HG03135 (cell line): Measurements from ENCODE around the gene KDM6B.
A peak's percentile ranks its signal among the peaks of the same experiment; 100 is the strongest.
"Not testable (repeated sequence)": the region's sequence is repeated elsewhere in the genome, so short reads cannot be mapped to it uniquely, and the experiment has no call there.

Experiments
- ATAC-seq: cut with Tn5 transposase; IDR thresholded peaks from one replicate; pipeline ENCODE4 v1.9.1; 2021; ENCODE audit warnings: mild to moderate bottlenecking, moderate library complexity; ENCODE audit not compliant: unreplicated experiment

The KDM6B gene, protein sequence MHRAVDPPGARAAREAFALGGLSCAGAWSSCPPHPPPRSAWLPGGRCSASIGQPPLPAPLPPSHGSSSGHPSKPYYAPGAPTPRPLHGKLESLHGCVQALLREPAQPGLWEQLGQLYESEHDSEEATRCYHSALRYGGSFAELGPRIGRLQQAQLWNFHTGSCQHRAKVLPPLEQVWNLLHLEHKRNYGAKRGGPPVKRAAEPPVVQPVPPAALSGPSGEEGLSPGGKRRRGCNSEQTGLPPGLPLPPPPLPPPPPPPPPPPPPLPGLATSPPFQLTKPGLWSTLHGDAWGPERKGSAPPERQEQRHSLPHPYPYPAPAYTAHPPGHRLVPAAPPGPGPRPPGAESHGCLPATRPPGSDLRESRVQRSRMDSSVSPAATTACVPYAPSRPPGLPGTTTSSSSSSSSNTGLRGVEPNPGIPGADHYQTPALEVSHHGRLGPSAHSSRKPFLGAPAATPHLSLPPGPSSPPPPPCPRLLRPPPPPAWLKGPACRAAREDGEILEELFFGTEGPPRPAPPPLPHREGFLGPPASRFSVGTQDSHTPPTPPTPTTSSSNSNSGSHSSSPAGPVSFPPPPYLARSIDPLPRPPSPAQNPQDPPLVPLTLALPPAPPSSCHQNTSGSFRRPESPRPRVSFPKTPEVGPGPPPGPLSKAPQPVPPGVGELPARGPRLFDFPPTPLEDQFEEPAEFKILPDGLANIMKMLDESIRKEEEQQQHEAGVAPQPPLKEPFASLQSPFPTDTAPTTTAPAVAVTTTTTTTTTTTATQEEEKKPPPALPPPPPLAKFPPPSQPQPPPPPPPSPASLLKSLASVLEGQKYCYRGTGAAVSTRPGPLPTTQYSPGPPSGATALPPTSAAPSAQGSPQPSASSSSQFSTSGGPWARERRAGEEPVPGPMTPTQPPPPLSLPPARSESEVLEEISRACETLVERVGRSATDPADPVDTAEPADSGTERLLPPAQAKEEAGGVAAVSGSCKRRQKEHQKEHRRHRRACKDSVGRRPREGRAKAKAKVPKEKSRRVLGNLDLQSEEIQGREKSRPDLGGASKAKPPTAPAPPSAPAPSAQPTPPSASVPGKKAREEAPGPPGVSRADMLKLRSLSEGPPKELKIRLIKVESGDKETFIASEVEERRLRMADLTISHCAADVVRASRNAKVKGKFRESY (N-terminal part only)

DNA sequence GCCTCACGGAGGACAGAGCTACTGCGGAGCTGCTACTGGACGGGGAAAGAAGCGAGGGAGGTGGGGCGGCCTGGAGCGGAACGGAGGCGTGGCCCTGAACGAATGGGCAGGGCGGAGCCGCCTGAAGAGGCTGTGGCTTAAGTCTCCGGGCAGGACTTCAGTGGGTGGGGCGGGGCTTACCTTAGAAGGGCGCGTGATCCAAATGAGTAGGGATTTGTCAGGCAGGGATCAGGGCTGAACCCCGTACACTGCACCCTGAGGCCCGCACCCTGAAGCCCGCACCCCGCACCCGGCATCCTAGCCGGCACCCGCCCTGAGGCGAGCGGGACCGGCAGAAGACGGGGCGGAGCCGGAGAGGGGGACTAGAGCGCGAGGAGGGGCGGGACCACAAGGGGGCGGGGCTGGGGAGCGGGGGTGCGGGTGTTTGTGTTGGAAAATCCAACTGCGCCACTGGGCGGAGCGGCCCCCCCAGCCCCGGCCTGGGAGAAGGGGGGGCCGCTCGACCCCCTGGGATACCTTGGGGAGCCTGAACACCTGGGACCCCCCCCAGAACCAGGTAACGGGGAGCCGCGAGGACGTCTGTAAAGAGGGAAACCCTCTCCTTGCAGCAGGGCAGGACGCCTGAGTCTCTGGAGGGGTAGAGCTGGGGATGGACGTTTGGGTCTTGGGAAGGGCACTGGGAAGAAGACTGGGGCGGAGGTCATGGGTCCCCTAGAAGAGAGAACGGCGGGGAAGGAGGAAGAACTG lies at the start of gene KDM6B:
KDM6B (plus strand) TSS at position 423 of the 747 bp plus-strand sequence. CDS start 11,338 bp downstream, outside the sequence.
- ATAC-seq = peak; percentile 38

DNA sequence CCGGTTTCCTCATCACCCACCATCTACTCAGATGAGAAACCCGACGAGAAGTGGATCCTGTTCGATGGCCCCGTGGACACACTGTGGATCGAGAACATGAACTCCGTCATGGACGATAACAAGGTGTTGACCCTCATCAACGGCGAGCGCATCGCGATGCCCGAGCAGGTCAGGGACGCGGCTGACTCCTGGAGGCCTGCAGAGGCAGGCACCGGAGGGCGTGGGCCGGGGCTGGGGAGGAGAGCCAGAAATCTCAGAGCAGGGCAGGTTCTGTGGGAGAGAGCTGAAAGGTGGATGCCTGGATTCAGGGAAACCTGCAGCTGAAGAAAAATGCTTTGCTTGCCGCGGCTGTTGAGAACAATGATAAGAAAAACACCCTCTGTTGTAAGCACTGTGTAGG lies 47.2 kb upstream of the KDM6B start:
- no peak for ATAC-seq

DNA sequence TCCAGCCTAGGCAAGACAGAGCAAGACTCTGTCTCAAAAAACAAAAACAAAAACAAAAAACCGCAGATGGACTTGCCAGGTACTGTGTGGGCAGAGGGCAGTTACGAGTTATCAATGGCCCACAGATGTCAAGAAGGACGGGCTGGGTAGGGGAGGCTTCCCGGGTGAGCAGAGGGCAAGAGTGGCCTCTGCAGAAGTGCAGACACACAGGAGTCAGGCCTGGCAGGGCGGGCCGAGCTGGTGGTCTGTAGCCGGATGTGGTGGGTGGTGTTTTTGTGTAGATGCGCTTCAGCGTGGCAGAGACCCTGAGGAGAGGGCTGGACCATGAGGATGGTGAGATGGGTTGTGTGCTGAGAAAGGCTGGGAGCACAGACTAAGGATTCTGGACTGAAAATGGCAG lies 44.9 kb upstream of the KDM6B start:
- no peak for ATAC-seq

DNA sequence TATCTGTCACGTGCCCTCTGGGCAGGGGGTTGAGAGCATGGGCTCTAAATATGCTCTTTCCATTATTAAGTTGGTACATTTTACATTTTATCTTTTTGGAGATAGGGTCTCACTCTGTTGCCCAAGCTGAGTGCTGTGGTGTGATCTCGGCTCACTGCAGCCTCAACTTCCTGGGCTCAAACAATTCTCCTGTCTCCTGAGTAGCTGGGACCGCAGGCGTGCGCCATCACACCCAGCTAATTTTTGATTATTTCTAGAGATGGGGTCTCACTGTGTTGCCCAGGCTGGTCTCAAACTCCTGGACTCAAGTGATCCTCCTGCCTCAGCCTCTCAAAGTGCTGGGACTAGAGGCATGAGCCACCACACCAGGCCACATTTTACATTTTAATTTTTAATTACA lies 43.9 kb upstream of the KDM6B start:
- no peak for ATAC-seq

DNA sequence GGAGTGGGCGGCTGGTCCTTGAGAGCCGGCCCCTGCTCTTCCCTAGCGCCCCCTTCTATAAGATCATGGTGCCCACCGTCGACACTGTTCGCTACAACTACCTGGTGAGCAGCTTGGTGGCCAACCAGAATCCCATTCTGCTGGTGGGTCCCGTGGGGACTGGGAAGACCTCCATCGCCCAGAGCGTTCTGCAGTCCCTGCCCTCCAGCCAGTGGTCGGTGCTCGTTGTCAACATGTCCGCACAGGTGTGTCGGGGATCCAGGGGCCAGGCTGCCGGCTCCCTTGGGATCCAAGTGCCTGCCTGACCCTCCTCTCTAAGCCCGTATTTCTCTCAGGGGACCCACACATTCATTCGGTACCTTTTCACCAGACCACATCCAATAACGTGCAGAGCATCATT lies 41.4 kb upstream of the KDM6B start:
- ATAC-seq = no peak

DNA sequence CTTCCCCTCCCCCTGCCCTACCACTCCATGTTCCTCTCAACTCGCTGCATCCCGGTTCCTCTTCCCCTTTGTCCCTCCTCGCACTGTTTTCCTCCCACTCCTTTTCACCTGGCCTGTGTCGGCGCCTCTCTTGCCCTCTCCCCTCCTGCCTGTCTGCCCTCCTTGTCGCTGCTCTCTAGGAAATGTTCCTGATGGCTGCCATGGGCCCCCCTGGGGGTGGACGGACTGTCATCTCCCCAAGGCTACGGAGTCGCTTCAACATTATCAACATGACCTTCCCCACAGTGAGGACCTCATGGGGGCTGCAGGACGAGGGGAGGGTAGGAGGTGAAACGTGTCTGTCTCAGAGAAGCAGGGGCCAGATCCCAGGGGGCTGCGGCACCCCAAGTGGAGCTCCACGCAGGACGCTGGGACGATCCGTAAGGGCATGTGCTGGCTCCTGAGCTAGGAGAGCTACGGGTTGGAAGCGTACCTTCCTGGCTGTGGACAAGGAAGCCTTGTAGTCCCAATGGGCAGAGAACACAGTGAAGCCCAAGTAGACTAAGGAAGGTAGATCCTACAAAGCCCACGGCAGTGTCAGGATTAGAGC lies 39.8 kb upstream of the KDM6B start:
- ATAC-seq = no peak

DNA sequence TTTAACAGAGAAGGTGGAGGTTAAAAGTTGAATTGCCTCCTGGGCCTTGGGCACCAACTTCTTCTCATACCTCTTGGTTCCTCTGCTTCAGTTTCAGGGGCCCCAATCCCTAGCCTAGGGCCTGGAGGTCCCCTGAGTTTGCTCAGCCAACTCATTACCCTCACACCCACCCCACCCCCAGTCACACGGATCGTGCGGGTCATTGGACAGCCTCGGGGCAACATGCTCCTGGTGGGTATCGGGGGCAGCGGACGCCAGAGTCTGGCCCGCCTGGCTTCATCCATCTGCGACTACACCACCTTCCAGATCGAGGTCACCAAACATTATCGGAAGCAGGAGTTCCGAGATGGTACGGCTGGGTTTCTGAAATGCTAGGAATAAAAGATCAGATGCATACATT lies 36.0 kb upstream of the KDM6B start:
- ATAC-seq = no peak

DNA sequence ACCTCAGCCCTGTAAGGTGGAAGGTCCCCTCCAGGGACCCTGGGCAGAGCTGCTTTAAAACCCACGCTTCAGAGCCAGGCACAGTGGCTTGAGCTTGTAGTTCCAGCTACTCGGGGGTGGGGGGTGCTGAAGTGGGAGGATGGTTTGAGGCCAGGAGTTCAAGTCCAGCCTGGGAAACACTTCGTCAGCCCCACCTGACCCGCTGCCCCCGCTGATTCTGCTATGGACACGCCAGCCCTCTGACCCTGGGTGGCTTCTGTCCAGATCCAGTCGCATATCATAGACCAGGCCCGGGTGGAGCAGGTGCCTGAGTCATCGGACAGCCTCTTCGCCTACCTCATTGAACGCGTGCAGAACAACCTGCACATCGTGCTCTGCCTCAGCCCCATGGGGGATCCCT lies 35.2 kb upstream of the KDM6B start:
- ATAC-seq = no peak

DNA sequence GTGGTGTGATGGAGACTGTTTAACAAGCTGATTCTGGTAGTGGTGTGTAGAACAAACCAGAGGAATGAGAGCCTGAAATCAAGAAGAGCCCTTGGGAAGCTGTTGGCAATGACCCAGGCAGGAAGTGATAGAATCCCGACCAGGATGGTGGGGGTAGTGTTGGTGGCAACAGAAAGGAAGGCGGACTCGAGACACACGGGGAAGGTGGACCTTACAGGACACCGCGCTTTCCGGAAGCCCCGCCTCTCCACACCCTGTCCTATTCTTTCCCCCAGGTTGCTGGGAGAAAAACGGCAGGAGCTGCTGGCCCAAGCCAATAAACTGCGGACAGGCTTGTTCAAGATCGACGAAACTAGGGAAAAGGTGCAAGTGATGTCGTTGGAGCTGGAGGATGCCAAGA lies 30.0 kb upstream of the KDM6B start:
- no peak for ATAC-seq

DNA sequence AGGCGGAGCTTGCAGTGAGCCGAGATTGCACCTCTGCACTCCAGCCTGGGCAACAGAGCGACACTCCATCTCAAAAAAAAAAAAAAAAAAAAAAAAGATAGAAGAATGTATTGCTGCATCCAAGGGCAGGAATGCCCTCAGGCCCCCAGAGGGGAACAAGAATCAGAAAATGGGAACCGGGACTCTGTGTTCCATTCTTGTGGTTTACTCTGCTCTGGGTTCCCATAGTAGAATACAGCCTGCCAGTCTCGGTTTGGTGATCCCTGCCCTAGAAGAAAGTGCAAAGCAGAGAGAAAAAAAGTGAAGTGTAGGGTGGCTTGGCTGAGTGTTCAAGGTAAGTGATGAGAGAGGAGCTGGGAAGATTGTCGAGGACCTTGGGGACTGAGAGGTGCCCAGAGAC lies 27.4 kb upstream of the KDM6B start:
- no peak for ATAC-seq

DNA sequence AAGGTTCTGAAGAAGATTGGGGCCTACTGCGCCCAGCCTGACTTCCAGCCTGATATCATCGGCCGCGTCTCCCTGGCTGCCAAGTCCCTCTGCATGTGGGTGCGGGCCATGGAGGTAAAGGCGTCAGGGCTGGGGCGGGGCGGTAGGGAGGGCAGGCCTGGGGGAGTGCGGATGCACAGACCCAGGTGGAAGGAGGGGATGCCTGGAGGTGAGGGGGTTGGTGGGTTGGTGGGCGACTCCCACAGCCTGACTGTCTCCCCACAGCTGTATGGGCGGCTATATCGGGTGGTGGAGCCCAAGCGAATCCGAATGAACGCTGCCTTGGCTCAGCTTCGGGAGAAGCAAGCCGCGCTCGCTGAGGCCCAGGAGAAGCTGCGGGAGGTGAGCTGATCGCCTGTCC lies 26.8 kb upstream of the KDM6B start:
- no peak for ATAC-seq

DNA sequence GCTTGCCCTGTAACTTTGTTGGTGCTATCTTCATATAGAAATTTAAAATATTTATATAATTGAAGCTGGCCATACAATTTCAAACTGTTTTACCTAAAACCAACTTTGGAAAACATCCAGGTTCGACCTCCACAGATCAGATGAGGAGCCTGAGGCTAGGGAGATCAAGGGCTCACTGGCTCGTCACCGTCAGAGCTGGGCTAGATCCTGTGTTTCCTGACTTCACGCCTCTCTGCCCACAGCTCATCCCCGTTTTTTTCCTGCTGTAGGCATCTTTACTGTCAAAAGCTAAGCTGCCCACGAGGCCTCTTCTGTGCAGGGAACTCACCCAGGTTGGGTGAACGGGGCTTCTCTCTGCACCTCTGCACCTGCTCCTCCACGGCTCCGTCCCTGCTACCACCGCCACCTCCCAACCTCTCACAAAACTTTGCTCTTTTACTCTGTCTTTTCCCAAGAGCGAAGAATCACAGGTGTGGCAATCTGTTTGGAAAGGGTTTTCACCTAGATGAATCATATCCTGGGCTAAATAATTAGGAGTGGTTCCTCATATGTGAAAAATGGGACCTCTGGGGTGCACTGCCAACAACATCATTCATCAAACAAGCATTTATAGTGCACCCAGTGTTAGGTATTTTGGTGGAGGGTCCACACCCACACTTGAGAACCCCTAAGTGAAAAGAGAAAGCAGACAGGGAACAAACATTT lies 24.8 kb upstream of the KDM6B start:
- no peak for ATAC-seq

DNA sequence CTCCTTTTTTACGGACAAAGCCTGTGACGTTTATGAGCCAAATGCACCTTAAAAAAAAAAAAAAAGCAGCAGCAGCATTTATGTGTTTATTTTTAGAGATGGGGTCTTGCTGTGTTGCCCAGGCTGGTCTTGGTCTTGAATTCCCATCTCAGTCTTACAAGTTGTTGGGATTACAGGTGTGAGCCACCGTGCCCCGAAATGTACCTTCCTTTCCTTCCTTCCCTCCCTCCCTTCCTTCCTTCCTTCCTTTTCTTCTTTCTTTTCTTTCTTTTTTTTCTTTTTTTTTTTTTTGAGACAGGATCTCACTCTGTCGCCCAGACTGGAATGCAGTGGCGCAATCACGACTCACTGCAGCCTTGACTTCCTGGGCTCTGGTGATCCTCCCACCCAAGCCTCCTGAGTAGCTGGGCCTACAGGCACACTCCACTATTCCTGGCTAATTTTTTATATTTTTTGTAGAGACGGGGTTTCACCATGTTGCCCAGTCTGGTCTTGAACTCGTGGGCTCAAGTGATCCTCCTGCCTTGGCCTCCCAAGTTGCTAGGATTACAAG lies 24.1 kb upstream of the KDM6B start:
- ATAC-seq = not testable (repeated sequence)

DNA sequence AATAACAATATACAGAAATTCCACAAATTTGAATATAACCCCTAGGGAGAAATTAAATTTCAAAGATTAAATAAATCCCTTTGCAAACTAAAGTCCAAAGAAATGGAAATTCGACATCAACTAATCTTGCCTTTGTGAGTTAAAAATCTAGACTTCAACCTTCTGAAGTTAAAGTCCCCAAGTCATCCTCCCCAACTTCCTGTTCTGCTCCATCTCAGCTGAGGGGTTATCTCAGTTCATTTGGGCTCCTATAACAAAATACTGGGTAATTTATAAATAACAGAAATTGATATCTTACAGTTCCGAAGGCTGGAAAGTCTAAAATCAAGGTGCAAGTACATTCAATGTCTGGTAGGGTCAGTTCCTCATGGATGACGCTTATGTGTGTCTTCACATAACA lies 22.8 kb upstream of the KDM6B start:
- ATAC-seq = no peak

DNA sequence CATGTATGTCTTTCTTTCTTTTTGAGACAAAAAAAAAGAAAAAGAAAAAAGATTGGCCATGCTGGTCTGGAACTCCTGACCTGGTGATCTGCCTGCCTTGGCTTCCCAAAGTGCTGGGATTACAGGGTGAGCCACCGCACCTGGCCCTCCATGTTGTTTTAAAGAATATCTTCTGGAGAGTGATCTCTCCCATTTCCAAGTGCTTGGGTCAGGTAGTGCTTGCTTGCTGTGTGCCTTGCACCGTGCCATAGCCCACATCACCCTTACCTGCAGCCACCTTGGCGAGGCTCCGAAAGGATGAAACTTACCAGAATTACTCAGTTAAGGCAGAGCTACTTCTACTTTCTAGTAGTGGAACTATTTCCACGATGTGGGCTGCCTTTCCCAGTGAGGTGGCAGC lies 19.0 kb upstream of the KDM6B start:
- ATAC-seq = no peak

DNA sequence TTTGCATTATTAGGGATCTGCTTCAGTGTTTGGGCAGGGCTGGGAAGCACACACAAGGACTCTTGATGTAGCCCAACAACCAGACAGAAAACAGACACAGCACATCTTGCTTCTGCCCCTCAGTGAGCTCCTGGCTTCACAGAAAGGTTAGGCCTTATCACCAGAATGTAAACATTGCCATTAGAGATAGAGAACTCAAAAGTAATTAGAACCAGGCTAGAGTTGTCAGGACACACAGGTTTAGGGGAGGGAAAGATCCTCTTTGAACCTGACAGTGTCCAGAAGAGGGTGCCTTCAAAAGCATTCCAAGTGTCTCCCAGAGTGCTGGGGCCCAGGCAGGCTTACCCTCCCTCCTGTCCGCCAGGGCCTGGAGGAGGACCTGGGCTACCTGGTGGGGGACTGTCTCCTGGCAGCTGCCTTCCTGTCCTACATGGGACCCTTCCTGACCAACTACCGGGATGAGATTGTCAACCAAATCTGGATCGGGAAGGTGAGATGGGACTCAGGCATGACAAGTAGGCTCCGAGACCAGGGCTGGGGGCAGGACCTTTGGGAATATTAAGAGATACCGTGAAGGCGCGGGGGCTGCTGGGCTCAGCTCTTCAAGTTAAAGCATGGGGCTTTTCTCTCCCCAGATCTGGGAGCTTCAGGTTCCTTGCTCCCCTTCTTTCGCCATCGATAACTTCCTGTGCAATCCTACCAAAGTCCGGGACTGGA lies 16.9 kb upstream of the KDM6B start:
- ATAC-seq = no peak

DNA sequence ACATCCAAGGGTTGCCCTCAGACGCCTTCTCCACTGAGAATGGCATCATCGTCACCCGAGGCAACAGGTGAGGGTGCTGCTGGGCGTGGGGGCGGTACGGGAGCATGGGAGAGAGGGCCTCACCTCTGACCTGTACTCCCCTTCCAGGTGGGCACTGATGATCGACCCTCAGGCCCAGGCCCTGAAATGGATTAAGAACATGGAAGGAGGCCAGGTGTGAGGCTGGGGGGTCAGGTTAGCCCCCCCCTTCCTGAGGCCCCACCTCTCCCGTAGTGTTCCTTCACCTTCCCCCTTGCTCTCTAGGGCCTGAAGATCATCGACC lies 16.4 kb upstream of the KDM6B start:
- ATAC-seq = no peak

DNA sequence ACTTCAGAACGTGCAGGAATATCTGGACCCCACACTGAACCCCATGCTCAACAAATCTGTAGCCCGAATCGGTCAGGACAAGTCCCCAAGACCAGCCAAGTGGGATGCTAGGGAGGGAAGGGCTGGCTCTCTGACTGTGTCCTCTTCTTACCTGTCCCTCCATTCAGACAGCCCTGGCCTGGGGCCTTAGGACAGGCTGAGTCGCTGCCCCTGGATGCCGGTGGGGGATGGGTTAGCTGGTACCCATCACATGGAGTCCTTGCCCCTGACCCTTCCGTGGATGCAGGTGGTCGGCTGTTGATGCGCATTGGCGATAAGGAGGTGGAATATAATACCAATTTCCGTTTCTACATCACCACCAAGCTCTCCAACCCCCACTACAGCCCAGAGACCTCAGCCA lies 16.0 kb upstream of the KDM6B start:
- ATAC-seq = no peak
